GM12878 (cell line): Measurements from ENCODE around the gene FREM2.

Experiments used
- ATF7 ChIP-seq: fragments of 450-650 bp; IDR thresholded peaks from 2 replicates; pipeline ENCODE4 v1.6.1; 2016; ENCODE audit warnings: low read depth, mild to moderate bottlenecking
- BHLHE40 ChIP-seq, 2 experiments: fragments of 450-650 bp in 1 of 2; IDR thresholded peaks; 2 replicates each; pipeline ENCODE4 v1.6.1; 2011 to 2017; ENCODE audit warnings: low read depth in 2 of 2, borderline replicate concordance in 1 of 2, improper control_type of control experiment in 1 of 2, low read length in 1 of 2, mild to moderate bottlenecking in 1 of 2
- CTCF ChIP-seq, 3 experiments: IDR thresholded peaks in 2 of 3; conservative IDR thresholded peaks in 1 of 3; 2 replicates each; pipeline ENCODE4 v1.5.1; 2011; ENCODE audit warnings: low read depth in 3 of 3, low read length in 3 of 3, mild to moderate bottlenecking in 3 of 3, control low read depth in 2 of 3, moderate library complexity in 2 of 3, inconsistent platforms in 1 of 3, mixed read lengths in 1 of 3; ENCODE audit not compliant: control insufficient read depth in 2 of 3, insufficient read depth in 1 of 3; ENCODE audit errors: extremely low read depth in 1 of 3
- EZH2 ChIP-seq: IDR thresholded peaks from 2 replicates; pipeline ENCODE4 v1.6.1; 2012; ENCODE audit warnings: low read depth, mild to moderate bottlenecking, control low read depth, inconsistent platforms, low read length, borderline replicate concordance; ENCODE audit not compliant: control insufficient read depth
- HDAC2 ChIP-seq: fragments of 200-600 bp; sonication (generic); IDR thresholded peaks from 2 replicates; pipeline ENCODE4 v1.6.1; 2017
- HDGF ChIP-seq: fragments of 450-650 bp; IDR thresholded peaks from 2 replicates; pipeline ENCODE4 v1.6.1; 2016; ENCODE audit warnings: antibody characterized with exemption
- MAX ChIP-seq: IDR thresholded peaks from 2 replicates; pipeline ENCODE4 v1.6.1; 2012; ENCODE audit warnings: low read depth, low read length, improper control_type of control experiment
- NR2C2 ChIP-seq: IDR thresholded peaks from 2 replicates; pipeline ENCODE4 v1.6.1; 2011; ENCODE audit warnings: borderline replicate concordance, low read depth; ENCODE audit not compliant: control insufficient read depth, insufficient read length
- POLR2A ChIP-seq: IDR thresholded peaks from 2 replicates; pipeline ENCODE4 v1.6.1; 2011; ENCODE audit warnings: low read depth, mild to moderate bottlenecking, low read length
- POLR2AphosphoS5 ChIP-seq: IDR thresholded peaks from 2 replicates; pipeline ENCODE4 v1.6.1; 2011; ENCODE audit warnings: mild to moderate bottlenecking, low read length, inconsistent platforms
- RAD21 ChIP-seq: IDR thresholded peaks from 2 replicates; pipeline ENCODE4 v1.6.1; 2011; ENCODE audit warnings: mild to moderate bottlenecking, low read depth, low read length, moderate library complexity; ENCODE audit not compliant: insufficient read depth
- RFX5 ChIP-seq: IDR thresholded peaks from 2 replicates; pipeline ENCODE4 v1.6.1; 2011; ENCODE audit warnings: low read depth, low read length, improper control_type of control experiment
- YY1 ChIP-seq: IDR thresholded peaks from 2 replicates; pipeline ENCODE4 v1.6.1; 2011; ENCODE audit warnings: low read depth, mild to moderate bottlenecking, low read length

- TF ChIP-seq YY1 (no peak), RAD21 (no peak), MAX (no peak), POLR2A (no peak), BHLHE40 (IDR thresholded peaks at IDR 0.05; ENCODE audit: borderline replicate concordance in 1 of 2, low read depth in 2 of 2, low read length in 1 of 2) (no peak), HDAC2 (no peak), NR2C2 (no peak), CTCF (IDR thresholded peaks at IDR 0.05 in 2 of 3, conservative IDR thresholded peaks at IDR 0.05 in 1 of 3; ENCODE audit: control insufficient read depth in 2 of 3, extremely low read depth in 1 of 3, insufficient read depth in 1 of 3, low read depth in 3 of 3, low read length in 3 of 3) (no peak), ATF7 (no peak), POLR2AphosphoS5 (no peak), HDGF (no peak), RFX5 (no peak), EZH2 (no peak)
Observed at GRCh38 chr13:38705365-38705764, 18.5 kb downstream of the FREM2 start.
